GM18868 (cell line): ENCODE results near the gene FAM204A.

Experiments
- ATAC-seq: cut with Tn5 transposase; IDR thresholded peaks from one replicate; pipeline ENCODE4 v1.9.1; 2021; ENCODE audit warnings: mild to moderate bottlenecking, moderate library complexity; ENCODE audit not compliant: unreplicated experiment

FAM204A gene

GRCh38 chr10:118341791-118342637 is at the start of gene FAM204A:
Gene FAM204A, minus strand, starts transcription at chr10:118342324. Its CDS starts 5,909 bp downstream, at chr10:118336415.
- ATAC-seq = peak; percentile 100

- no peak for ATAC-seq
Measured at GRCh38 chr10:118383699-118384098, 41.6 kb upstream of the FAM204A start.

DNA sequence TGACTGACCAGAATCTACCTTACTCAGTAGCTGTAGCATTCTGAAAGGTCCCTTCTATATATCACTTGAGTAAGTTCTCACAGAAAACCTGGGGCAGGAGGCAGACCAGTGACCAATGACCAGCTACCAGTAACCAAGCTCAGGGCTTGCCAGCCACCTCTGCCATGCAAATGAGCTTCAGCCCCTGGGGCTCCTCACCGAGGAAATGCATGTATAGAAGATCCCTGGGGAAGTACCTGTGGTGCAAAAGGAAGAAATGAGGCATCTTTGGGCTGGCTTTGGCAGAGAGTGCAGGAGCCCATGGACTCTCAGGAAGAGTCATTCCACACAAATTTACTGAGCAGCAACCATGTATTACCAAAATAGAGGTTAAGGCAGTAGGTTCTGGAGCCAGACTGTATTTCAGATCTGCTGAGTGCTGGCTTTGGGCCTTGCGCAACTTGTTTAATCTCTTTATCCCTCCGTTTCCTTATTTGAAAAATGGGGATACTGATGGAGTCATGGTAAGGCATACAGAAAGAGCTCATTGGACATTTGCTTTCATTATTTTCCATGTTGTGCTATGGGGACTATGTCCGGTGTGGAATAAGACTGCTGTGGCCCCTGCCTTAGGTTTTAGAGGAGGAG is 41.1 kb upstream of the FAM204A start:
- no peak for ATAC-seq

DNA sequence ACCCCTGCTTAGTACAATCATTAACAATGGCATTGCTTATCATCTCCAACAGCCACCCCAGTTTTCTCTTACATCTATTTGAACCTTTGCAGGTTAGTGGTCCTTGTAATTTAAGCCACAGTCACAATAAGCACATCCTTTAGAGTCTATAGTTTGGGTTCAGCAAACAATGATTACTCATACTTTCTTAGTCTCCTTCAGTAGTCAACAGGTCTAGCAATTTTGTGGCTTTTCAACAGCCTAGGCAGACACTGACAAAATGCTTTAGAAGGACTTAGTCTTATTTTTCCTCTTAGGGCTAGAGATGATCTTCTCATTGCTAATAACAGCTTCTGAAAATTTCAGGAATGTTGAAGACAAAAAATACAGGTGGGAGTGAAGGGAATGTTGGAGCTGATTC is 32.3 kb upstream of the FAM204A start:
- no peak for ATAC-seq

- no peak for ATAC-seq
Measured at GRCh38 chr10:118373786-118374185, 31.7 kb upstream of the FAM204A start.

- no peak for ATAC-seq
Measured at GRCh38 chr10:118370499-118370898, 28.4 kb upstream of the FAM204A start.

GRCh38 chr10:118369641-118370205 is 27.6 kb upstream of the FAM204A start:
- ATAC-seq = no peak

GRCh38 chr10:118365702-118366101 is 23.6 kb upstream of the FAM204A start:
- ATAC-seq = no peak

GRCh38 chr10:118362103-118362502 is 20.0 kb upstream of the FAM204A start:
- no peak for ATAC-seq

DNA sequence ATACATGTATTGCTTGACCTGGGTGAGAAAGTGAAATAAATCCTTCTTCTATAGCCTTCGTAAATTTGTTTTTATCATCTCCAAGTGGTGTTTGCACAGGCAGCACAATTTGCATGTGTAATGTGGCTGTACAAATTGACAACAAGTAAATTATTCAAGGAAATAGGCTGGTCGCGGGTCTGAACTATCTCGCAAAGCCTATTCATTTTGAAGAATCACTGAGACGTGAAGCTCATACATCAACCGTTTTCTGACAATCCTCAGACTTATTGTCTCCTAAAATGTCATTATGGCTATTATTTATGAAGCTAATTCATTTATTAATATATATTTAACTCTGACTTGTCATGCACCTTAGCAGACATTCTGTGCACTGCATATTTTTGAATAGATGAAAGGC is 16.2 kb upstream of the FAM204A start:
- no peak for ATAC-seq

- no peak for ATAC-seq
Measured at GRCh38 chr10:118357841-118358240, 15.7 kb upstream of the FAM204A start.

DNA sequence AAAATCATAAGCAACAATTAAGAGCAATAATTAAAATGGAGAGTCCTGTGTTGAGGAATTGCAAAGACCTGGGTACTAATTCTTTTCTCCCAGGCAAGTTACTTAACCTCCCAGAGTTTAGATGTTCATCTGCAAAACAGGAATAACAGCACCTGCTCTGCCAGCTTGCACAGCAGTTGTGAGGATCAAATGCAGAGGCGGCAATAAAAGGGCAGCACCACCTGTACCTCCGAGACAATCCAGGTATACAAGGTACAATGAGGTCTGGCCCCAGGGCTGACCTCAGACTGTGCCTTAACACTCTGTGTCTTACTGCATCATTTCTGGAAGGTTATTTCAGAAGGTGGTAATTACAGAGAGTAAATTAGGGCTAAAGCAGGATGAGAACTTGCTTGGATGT is 14.5 kb upstream of the FAM204A start:
- no peak for ATAC-seq

DNA sequence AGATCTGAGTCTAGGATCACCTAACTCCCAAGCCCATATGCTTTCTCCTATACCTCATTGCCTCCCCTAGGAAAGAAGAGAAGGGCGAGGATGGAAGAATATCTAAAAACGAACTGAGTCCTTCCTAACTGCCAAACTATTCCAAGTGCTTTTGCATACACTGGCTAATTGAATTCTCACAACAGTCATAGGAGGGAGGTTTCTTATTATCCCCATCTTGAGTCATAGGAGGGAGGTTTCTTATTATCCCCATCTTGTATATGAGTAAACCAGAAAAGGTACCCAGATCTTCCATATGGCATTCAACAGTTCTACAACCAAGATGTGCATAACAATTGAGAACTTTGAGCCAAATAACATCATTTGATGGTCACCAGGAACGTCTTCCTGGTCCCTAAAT is 13.1 kb upstream of the FAM204A start:
- no peak for ATAC-seq

- ATAC-seq = no peak
Measured at GRCh38 chr10:118349235-118349634, 7.1 kb upstream of the FAM204A start.

DNA sequence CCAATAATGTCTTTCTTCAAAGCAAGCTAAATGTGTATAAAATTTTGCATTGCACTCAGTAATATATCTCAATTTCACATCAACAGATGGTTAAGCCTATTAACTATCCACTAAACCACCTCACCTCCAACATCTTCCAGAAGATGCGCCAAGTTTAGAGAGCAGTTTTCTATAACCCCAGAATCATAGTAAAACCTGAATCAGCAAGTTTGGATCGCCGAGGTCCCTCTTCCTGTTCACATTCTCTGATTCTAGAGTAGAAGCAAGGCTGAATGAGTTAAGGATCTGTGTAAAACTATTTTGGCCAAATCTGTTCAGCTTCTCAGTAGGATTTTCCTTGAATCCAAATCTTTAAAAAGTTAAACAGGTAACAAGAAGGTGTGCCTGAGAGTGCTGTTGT is 1.4 kb upstream of the FAM204A start:
- ATAC-seq = no peak

- ATAC-seq = no peak
Measured at GRCh38 chr10:118343115-118343514, 991 bp upstream of the FAM204A start.

DNA sequence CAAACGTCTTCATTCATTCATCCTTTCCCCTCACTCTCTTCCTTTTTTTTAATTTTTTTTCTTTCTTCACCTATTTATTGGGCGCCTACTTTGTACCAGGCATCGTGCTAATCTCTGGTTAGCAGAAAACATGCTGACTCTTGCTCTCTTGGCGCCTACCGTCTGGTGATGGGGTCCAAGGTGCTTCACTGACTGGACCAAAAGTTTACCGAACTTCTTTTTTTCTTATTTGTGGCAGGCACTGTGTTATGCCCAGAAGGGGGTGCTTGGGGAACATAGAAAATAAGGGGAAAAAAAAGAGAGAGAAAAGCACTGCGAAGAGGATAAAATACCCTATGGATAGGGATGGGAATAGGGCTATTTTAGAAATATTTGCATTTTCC is 505 bp upstream of the FAM204A start:
- ATAC-seq = peak; percentile 1

DNA sequence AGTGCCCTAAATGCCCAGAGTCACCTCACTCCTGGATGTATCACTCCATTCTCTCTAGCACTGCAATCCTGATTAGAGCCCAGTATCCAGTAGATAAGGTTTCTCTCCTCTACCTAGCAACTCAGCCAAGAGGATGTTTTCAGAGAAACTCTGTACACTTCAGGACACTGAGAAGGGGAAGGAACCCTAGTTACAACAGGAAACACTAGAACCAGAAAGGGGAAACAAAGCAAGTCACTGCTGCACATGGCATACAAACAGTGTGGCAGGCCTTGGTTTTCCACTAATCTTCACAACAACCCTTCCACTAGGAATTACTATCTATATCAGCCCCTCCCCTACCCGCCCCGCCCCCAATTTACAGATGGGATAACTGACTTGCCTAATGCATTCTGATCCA is 1.6 kb downstream of the FAM204A start:
- ATAC-seq = no peak

- ATAC-seq = no peak
Measured at GRCh38 chr10:118339111-118339510, 3.0 kb downstream of the FAM204A start.

DNA sequence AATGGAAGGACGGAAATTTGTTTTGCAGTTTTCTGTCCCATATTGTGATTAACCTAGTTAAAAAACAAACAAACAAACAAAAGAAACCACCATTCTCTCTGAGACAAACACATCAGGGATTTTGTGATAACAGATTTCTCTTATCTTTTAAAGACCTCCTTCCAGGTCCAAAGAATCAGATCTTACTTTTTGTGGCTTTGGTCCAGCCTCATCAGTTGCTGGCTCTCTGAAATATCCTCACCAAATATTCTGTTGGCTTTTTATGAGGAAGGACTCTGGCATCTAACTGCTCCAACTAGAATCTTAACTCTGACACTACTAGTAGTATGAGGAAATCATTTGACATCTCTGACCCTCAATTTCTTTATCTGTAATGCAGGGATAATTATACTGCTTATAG is 4.8 kb downstream of the FAM204A start:
- no peak for ATAC-seq

DNA sequence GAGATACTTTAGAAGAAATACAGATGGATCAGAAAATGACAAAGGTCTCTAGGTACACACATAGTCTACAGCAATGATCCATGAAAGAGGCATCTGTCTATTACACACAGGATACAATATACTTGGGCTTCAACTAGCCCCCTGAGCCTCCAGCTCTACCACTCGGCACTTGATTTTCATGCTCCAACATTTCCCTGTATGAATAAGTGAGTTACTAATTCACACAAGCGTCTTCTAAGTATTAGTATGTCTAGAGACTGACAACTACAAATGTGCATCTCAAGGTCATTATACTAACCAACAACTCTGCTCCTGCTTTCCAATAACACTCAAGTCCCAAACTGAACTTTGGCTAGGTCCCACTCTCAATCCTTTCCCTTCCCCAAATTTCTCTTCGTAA is 8.3 kb downstream of the FAM204A start:
- ATAC-seq = no peak
